ENCODE results near the gene MYMX. TPM values are rescaled to one million over a fixed set of nuclear protein-coding genes. Genes with fewer than 3 reads are reported as not detected.

The MYMX gene
- total and polyA plus RNA-seq, 2 of the 13 experiments (the other 11 are each of a cell fraction or from before 2014, with no cell fraction given): not detected

GRCh38 chr6:44245912-44246662, 29.4 kb downstream of the MYMX start (continued):
- 0 out of 2 replicates have a peak, but pooled peaks have one; percentile 80 for TF ChIP-seq HBP1 (CRISPR knock-in tag; IDR thresholded peaks at IDR 0.05; ENCODE audit: low read depth)
- peak; percentile 83 for TF ChIP-seq ZNF792 (CRISPR knock-in tag; IDR thresholded peaks at IDR 0.05)
- peak; percentile 87 for TF ChIP-seq ZEB1 (IDR thresholded peaks at IDR 0.05; ENCODE audit: insufficient replicate concordance, low read depth)
- no peak; the same call in 1 of the 2 replicates for TF ChIP-seq AFF4 (CRISPR knock-in tag; IDR thresholded peaks at IDR 0.05)
- TF ChIP-seq PAWR (CRISPR knock-in tag; IDR thresholded peaks at IDR 0.05; ENCODE audit: borderline replicate concordance): no peak
- peak; percentile 88 for TF ChIP-seq KDM2A (CRISPR knock-in tag; IDR thresholded peaks at IDR 0.05; ENCODE audit: borderline replicate concordance, low read depth)
- peak; percentile 95 for TF ChIP-seq ZGPAT (CRISPR knock-in tag; IDR thresholded peaks at IDR 0.05)
- peak; percentile 35; the same call in 1 of the 2 replicates for TF ChIP-seq ZNF160 (CRISPR knock-in tag; IDR thresholded peaks at IDR 0.05)
- TF ChIP-seq ZNF547 (CRISPR knock-in tag; IDR thresholded peaks at IDR 0.05): peak; percentile 97
- TF ChIP-seq ZNF234 (CRISPR knock-in tag; conservative IDR thresholded peaks at IDR 0.05): no peak
- TF ChIP-seq PCBP2 (optimal IDR thresholded peaks at IDR 0.05; ENCODE audit: low read depth, low read length, poor library complexity, severe bottlenecking): no peak
- no peak for TF ChIP-seq SMARCE1 (IDR thresholded peaks at IDR 0.05; ENCODE audit: borderline replicate concordance)
- TF ChIP-seq ZNF709 (CRISPR knock-in tag; IDR thresholded peaks at IDR 0.05): no peak
- TF ChIP-seq CERS6 (CRISPR knock-in tag; IDR thresholded peaks at IDR 0.05): 0 out of 2 replicates have a peak, but pooled peaks have one; percentile 67
- TF ChIP-seq ZNF570 (CRISPR knock-in tag; IDR thresholded peaks at IDR 0.05; ENCODE audit: borderline replicate concordance): no peak
- peak; percentile 76 for TF ChIP-seq ZNF18 (CRISPR knock-in tag; IDR thresholded peaks at IDR 0.05; ENCODE audit: insufficient replicate concordance)
- peak; percentile 48 for TF ChIP-seq ZNF768 (CRISPR knock-in tag; IDR thresholded peaks at IDR 0.05)
- TF ChIP-seq SMAD3 (CRISPR knock-in tag; IDR thresholded peaks at IDR 0.05): no peak; the same call in none of the 2 replicates
- TF ChIP-seq ZNF788 (CRISPR knock-in tag; IDR thresholded peaks at IDR 0.05; ENCODE audit: borderline replicate concordance): peak; percentile 84; the same call in 1 of the 2 replicates
